Common myeloid progenitor, CD34-positive (primary cell): ENCODE measurements around the gene VRK3. TPM values are rescaled to one million over a fixed set of nuclear protein-coding genes. Genes with fewer than 3 reads are reported as not detected.
"Not testable (repeated sequence)": the region's sequence is repeated elsewhere in the genome, so short reads cannot be mapped to it uniquely, and the experiment has no call there.

ENCODE experiments used
- CTCF ChIA-PET: fragments of 350-600 bp; sonication (Branson Sonifier 250); formaldehyde crosslinking; loops from one replicate; lab custom pipeline; 2021; ENCODE audit warnings: antibody characterized with exemption; lab: Charles Lee
- POLR2A ChIA-PET: fragments of 350-600 bp; sonication (Branson Sonifier 250); formaldehyde crosslinking; loops from one replicate; lab custom pipeline; 2021; ENCODE audit warnings: antibody characterized with exemption; lab: Charles Lee
- DNase-seq, 3 donors: peaks; one replicate each; pipeline versions ENCODE4 v3.0.0 to v3.0.0-alpha.2; 2013
- H3K27ac ChIP-seq, 2 experiments: 1 replicate in 1 of 2; 2 replicates in 1 of 2; pipeline ENCODE4 v1.7.0; 2013; ENCODE audit warnings: inconsistent platforms in 2 of 2, low read length in 2 of 2, mild to moderate bottlenecking in 2 of 2, low read depth in 1 of 2, moderate library complexity in 1 of 2; ENCODE audit not compliant: severe bottlenecking in 2 of 2, insufficient read depth in 1 of 2, poor library complexity in 1 of 2
- H3K27me3 ChIP-seq, 5 experiments: replicated peaks in 2 of 5; 1 replicate in 3 of 5; 2 replicates in 2 of 5; pipeline versions ENCODE4 v1.6.1 to v1.7.0; 2013; ENCODE audit warnings: low read length in 4 of 5, mild to moderate bottlenecking in 2 of 5, moderate library complexity in 2 of 5, inconsistent platforms in 1 of 5; ENCODE audit not compliant: insufficient read depth in 5 of 5, control insufficient read depth in 4 of 5
- H3K36me3 ChIP-seq, 4 experiments: 1 replicate in 2 of 4; 2 replicates in 2 of 4; pipeline versions ENCODE4 v1.6.1 to v1.7.0; 2013; ENCODE audit warnings: low read length in 3 of 4, control low read depth in 1 of 4, mild to moderate bottlenecking in 1 of 4; ENCODE audit not compliant: control insufficient read depth in 4 of 4, insufficient read depth in 4 of 4
- H3K4me1 ChIP-seq, 4 experiments: 1 replicate in 3 of 4; 2 replicates in 1 of 4; pipeline versions ENCODE4 v1.6.1 to v1.7.1; 2013; ENCODE audit warnings: low read length in 3 of 4, mild to moderate bottlenecking in 3 of 4, control low read depth in 1 of 4, inconsistent platforms in 1 of 4, moderate library complexity in 1 of 4; ENCODE audit not compliant: control insufficient read depth in 4 of 4, insufficient read depth in 4 of 4; ENCODE audit errors: control extremely low read depth in 1 of 4
- H3K4me3 ChIP-seq, 7 experiments: 1 replicate in 4 of 7; 2 replicates in 3 of 7; pipeline versions ENCODE4 v1.5.1 to v1.7.0; 2013; ENCODE audit warnings: mild to moderate bottlenecking in 7 of 7, low read length in 6 of 7, moderate library complexity in 6 of 7, inconsistent platforms in 2 of 7, low read depth in 2 of 7, control low read depth in 1 of 7; ENCODE audit not compliant: insufficient read depth in 4 of 7, control insufficient read depth in 1 of 7; ENCODE audit errors: extremely low read depth in 1 of 7
- H3K9me3 ChIP-seq, 5 experiments: 1 replicate in 4 of 5; 2 replicates in 1 of 5; pipeline versions ENCODE4 v1.6.1 to v1.7.1; 2013; ENCODE audit warnings: low read length in 4 of 5, mild to moderate bottlenecking in 2 of 5, inconsistent platforms in 1 of 5, low read depth in 1 of 5, moderate library complexity in 1 of 5; ENCODE audit not compliant: control insufficient read depth in 4 of 5, insufficient read depth in 2 of 5; ENCODE audit errors: control extremely low read depth in 1 of 5
- WGBS: methylation state at CpG from one replicate; pipeline ENCODE4 v1.1.5; 2013; ENCODE audit not compliant: insufficient coverage; 5-methylcytosine and 5-hydroxymethylcytosine counted together
- polyA plus RNA-seq: library from polyadenylated mRNA; unstranded; fragments of 120-200 nt; gene quantifications from one replicate; pipeline ENCODE4 v1.2.1, GENCODE V29; 2013

The VRK3 gene
- polyA plus RNA-seq, result 43.8 TPM

GRCh38 chr19:50025022-50025793 lies at the start of gene VRK3:
VRK3 (minus strand) TSS chr19:50025372; CDS start chr19:50016162, 9,210 bp downstream.
- ChIA-PET POLR2A (interaction anchor here (0.9 kb wide), 1 partner anchor 13 kb away, joined by 4 read pairs; no protein-coding TSS in a partner anchor), CTCF (interaction anchor here (1.5 kb wide), 1 partner anchor 23 kb away, joined by 3 read pairs; no protein-coding TSS in a partner anchor)
- peak; percentile 100 for DNase-seq

GRCh38 chr19:50068382-50068781 lies 43.2 kb upstream of the VRK3 start:
- H3K27ac ChIP-seq, result not testable (repeated sequence)

More at GRCh38 chr19:50025022-50025793, at the start of gene VRK3:
- peak within 1 kb of the TSS; percentile 67 to 98 (median 87) for H3K4me3 ChIP-seq
- no peaks in the 10 kb centered on the region for H3K27me3 ChIP-seq
- peaks cover 7 to 26% (median 17%) of the 10 kb centered on the region in 4 experiments for H3K4me1 ChIP-seq
- peaks cover 0 to 2% (median 0%) of the 10 kb centered on the region in 5 experiments for H3K9me3 ChIP-seq
- H3K36me3 ChIP-seq, result peaks cover 6 to 9% (median 8%) of the 10 kb centered on the region in 4 experiments
- H3K27ac ChIP-seq, result peak within 1 kb of the TSS; percentile 96 to 99
- WGBS, result 0% methylated on average over 49 of the region's 59 CpGs

GRCh38 chr19:50067575-50067974 lies 42.4 kb upstream of the VRK3 start:
- no peaks in the 10 kb centered on the region for H3K4me1 ChIP-seq
- H3K27ac ChIP-seq, result no peak overlapping the region
- no peaks in the 10 kb centered on the region for H3K9me3 ChIP-seq
- CTCF ChIA-PET, result no interaction called here
- peaks cover 0 to 3% (median 0%) of the 10 kb centered on the region in 5 experiments for H3K27me3 ChIP-seq
- no peak overlapping the region for H3K4me3 ChIP-seq
- 87% methylated on average over 5 of the region's 6 CpGs for WGBS
- POLR2A ChIA-PET, result no interaction called here
- no peaks in the 10 kb centered on the region for H3K36me3 ChIP-seq
- no peak for DNase-seq

More at GRCh38 chr19:50068382-50068781, 43.2 kb upstream of the VRK3 start:
- POLR2A ChIA-PET, H3K27me3 ChIP-seq, CTCF ChIA-PET, H3K36me3 ChIP-seq, H3K4me1 ChIP-seq, H3K9me3 ChIP-seq, H3K4me3 ChIP-seq, DNase-seq: not testable (repeated sequence)
- WGBS, result 95% methylated on average over 3 of the region's 5 CpGs

- H3K4me3 ChIP-seq, result no peak overlapping the region
- peaks cover 0 to 3% (median 0%) of the 10 kb centered on the region in 5 experiments for H3K27me3 ChIP-seq
- H3K36me3 ChIP-seq, result no peaks in the 10 kb centered on the region
- H3K9me3 ChIP-seq, result no peaks in the 10 kb centered on the region
- ChIA-PET CTCF (no interaction called here), POLR2A (no interaction called here)
- H3K4me1 ChIP-seq, result no peaks in the 10 kb centered on the region
- 79% methylated on average over 9 of the region's 10 CpGs for WGBS
- no peak overlapping the region for H3K27ac ChIP-seq
- no peak for DNase-seq
These were observed 40.8 kb upstream of the VRK3 start for GRCh38 chr19:50065938-50066337.

GRCh38 chr19:50061650-50062049 lies 36.5 kb upstream of the VRK3 start:
- no peaks in the 10 kb centered on the region for H3K27me3 ChIP-seq

GRCh38 chr19:50060107-50060506 lies 34.9 kb upstream of the VRK3 start:
- DNase-seq, result no peak
- CTCF ChIA-PET, result no interaction called here
- Histone ChIP-seq H3K36me3 (no peaks in the 10 kb centered on the region), H3K9me3 (peaks cover 0 to 24% (median 21%) of the 10 kb centered on the region in 5 experiments), H3K4me1 (no peaks in the 10 kb centered on the region), H3K27ac (no peak overlapping the region), H3K4me3 (no peak overlapping the region), H3K27me3 (no peaks in the 10 kb centered on the region)
- POLR2A ChIA-PET, result interaction anchor here (0.6 kb wide), 1 partner anchor 732 kb away, joined by 3 read pairs; no protein-coding TSS in a partner anchor
- WGBS, result 84% methylated on average over 12 of the region's 15 CpGs

More at GRCh38 chr19:50061650-50062049, 36.5 kb upstream of the VRK3 start:
- Histone ChIP-seq H3K4me1 (no peaks in the 10 kb centered on the region), H3K36me3 (no peaks in the 10 kb centered on the region), H3K4me3 (no peak overlapping the region), H3K9me3 (peaks cover 0 to 24% (median 21%) of the 10 kb centered on the region in 5 experiments), H3K27ac (no peak overlapping the region)
- WGBS, result 87% methylated on average over 4 of the region's 5 CpGs
- ChIA-PET POLR2A (no interaction called here), CTCF (interaction anchor here (1.1 kb wide), 1 partner anchor 9 kb away, joined by 4 read pairs; no protein-coding TSS in a partner anchor)
- no peak for DNase-seq

- ChIA-PET POLR2A (no interaction called here), CTCF (no interaction called here)
- Histone ChIP-seq H3K4me1 (no peaks in the 10 kb centered on the region), H3K9me3 (peaks cover 2 to 24% (median 21%) of the 10 kb centered on the region in 5 experiments), H3K27ac (no peak overlapping the region), H3K36me3 (no peaks in the 10 kb centered on the region), H3K4me3 (no peak overlapping the region), H3K27me3 (no peaks in the 10 kb centered on the region)
- WGBS, result no CpG with 5 or more reads among the region's 6 CpGs
- no peak for DNase-seq
These were observed 33.9 kb upstream of the VRK3 start for GRCh38 chr19:50059045-50059444.
